ENCODE data around the gene HCN2.
"Not testable (repeated sequence)": the region's sequence is repeated elsewhere in the genome, so short reads cannot be mapped to it uniquely, and the experiment has no call there.

The HCN2 gene

DNA sequence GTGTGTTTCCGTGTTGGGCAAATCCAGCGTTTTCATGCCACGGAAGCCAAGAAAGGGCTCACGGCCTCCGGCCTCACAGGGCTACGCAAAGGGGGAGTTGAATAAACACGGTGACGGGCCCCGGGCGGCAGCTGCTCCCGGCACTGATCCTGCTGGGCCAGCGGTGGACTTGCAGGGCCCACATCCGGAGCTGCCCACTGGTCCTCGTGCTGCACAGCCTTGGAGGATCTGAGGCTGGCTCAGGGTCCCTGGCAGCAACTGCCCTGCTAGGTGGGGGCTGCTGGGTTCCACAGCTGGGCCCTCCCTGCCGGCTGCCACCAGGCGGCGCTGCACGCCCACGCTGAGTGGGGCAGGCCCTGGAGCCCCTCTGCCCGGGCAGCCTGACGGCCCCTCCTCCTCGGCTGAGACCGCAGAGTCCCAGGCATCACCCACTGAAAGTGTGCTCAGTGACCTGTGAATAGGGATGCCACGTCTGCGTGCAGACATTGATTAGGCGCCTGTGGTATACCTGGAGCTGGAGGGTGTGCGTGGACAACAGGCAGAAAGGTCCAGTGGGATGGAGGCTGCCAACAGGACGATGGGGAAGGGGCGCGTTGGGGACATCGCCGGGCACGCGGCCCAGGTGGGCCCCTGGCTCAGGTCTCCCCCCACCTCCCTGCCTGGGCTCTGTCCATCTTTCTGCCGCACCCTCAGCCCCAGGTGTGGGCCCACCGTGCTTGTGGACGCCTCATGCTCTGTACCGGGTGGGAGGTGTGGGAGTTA is 5.3 kb upstream of the HCN2 start:
- Histone ChIP-seq H3K36me3 (ENCODE audit: low read length) (no peaks in the 10 kb centered on the region), H3K9me3 (ENCODE audit: insufficient read depth, low read length) (no peaks in the 10 kb centered on the region), H3K9ac (ENCODE audit: low read length) (no peak overlapping the region), H3K4me3 (ENCODE audit: insufficient read depth, low read length, poor library complexity, severe bottlenecking) (no peak overlapping the region), H3K4me2 (ENCODE audit: low read depth, low read length, poor library complexity, severe bottlenecking) (no peak overlapping the region), H3K79me2 (ENCODE audit: insufficient read depth, low read length) (peaks cover 1% of the 10 kb centered on the region; the same call in 1 of the 2 replicates), H4K20me1 (ENCODE audit: low read depth, low read length) (no peaks in the 10 kb centered on the region; the same call in 1 of the 2 replicates), H2AFZ (ENCODE audit: low read depth, low read length, severe bottlenecking) (no peak overlapping the region), H3K27me3 (ENCODE audit: low read length) (no peaks in the 10 kb centered on the region), H3K9me2 (replicated peaks; ENCODE audit: insufficient read depth, low read length) (no peaks in the 10 kb centered on the region), H3K27ac (ENCODE audit: low read depth, low read length) (no peak overlapping the region), H3F3A (ENCODE audit: insufficient read depth) (no peaks in the 10 kb centered on the region)
- TF ChIP-seq CTCF (IDR thresholded peaks at IDR 0.05; ENCODE audit: insufficient read depth, low read length, poor library complexity, severe bottlenecking) (peak; percentile 85), EZH2phosphoT487 (conservative IDR thresholded peaks at IDR 0.05; ENCODE audit: low read length) (no peak)

DNA sequence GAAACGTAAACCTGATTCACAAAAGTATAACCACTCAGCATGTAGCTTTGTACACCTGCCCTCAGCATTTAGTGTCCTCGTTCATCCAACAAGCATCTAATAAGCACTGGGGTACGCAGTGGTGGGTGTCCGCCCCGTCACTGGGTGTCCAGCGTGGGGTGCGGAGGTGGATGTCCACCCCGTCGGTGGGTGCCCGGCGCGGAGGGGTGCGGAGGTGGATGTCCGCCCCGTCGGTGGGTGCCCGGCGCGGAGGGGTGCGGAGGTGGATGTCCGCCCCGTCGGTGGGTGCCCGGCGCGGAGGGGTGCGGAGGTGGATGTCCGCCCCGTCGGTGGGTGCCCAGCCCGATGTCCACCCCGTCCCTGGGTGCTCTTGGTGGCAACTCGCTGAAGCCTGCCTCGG is 4.5 kb upstream of the HCN2 start:
- H4K20me1 ChIP-seq (ENCODE audit: low read depth, low read length); H3K9me3 ChIP-seq (ENCODE audit: insufficient read depth, low read length); H2AFZ ChIP-seq (ENCODE audit: low read depth, low read length, severe bottlenecking); H3K9ac ChIP-seq (ENCODE audit: low read length); H3F3A ChIP-seq (ENCODE audit: insufficient read depth); H3K27ac ChIP-seq (ENCODE audit: low read depth, low read length); H3K4me2 ChIP-seq (ENCODE audit: low read depth, low read length, poor library complexity, severe bottlenecking); H3K36me3 ChIP-seq (ENCODE audit: low read length); H3K9me2 ChIP-seq (replicated peaks; ENCODE audit: insufficient read depth, low read length); H3K4me3 ChIP-seq (ENCODE audit: insufficient read depth, low read length, poor library complexity, severe bottlenecking); H3K79me2 ChIP-seq (ENCODE audit: insufficient read depth, low read length); H3K27me3 ChIP-seq (ENCODE audit: low read length): not testable (repeated sequence)

DNA sequence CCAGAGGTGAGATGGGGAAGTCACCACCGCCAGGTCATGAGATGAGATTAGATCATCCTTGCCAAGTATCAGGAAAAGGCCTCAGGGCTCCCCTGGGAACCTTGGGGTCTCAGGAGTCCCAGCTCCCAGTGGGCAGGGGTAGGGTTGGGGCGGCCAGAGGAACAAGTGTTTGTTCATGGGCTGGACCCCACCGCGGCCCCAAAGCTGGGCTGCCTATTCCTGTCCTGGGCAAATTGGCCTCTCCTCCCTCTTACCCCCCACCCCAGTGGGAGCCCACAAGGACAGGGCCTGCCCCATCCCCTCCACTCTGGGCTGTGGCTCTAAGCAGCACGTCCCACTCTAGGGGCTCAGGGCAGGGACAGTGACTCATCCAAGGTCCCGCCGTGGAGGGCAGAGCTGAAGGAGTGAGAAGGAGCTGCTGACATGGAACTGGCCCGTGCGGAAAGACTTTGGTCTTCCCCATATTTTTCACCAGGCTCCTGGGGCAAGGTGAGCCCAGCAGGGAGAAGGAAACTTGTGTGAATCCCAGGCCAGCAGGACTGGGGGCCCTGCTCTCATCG is 4.0 kb upstream of the HCN2 start:
- TF ChIP-seq CTCF (IDR thresholded peaks at IDR 0.05; ENCODE audit: insufficient read depth, low read length, poor library complexity, severe bottlenecking) (no peak), EZH2phosphoT487 (conservative IDR thresholded peaks at IDR 0.05; ENCODE audit: low read length) (no peak)
- Histone ChIP-seq H3K9ac (ENCODE audit: low read length) (no peak overlapping the region), H3K9me3 (ENCODE audit: insufficient read depth, low read length) (no peaks in the 10 kb centered on the region), H3K9me2 (replicated peaks; ENCODE audit: insufficient read depth, low read length) (no peaks in the 10 kb centered on the region), H3K27ac (ENCODE audit: low read depth, low read length) (no peak overlapping the region), H3K27me3 (ENCODE audit: low read length) (no peaks in the 10 kb centered on the region), H3K79me2 (ENCODE audit: insufficient read depth, low read length) (no peaks in the 10 kb centered on the region), H3K4me3 (ENCODE audit: insufficient read depth, low read length, poor library complexity, severe bottlenecking) (no peak overlapping the region), H3K4me2 (ENCODE audit: low read depth, low read length, poor library complexity, severe bottlenecking) (no peak overlapping the region), H2AFZ (ENCODE audit: low read depth, low read length, severe bottlenecking) (no peak overlapping the region), H4K20me1 (ENCODE audit: low read depth, low read length) (no peaks in the 10 kb centered on the region; the same call in 1 of the 2 replicates), H3K36me3 (ENCODE audit: low read length) (no peaks in the 10 kb centered on the region), H3F3A (ENCODE audit: insufficient read depth) (no peaks in the 10 kb centered on the region)

GRCh38 chr19:588093-588740 is 1.5 kb upstream of the HCN2 start:
- H3K9me2 ChIP-seq (replicated peaks; ENCODE audit: insufficient read depth, low read length), result no peaks in the 10 kb centered on the region
- no peak overlapping the region for H3K4me2 ChIP-seq (ENCODE audit: low read depth, low read length, poor library complexity, severe bottlenecking)
- no peaks in the 10 kb centered on the region for H3K79me2 ChIP-seq (ENCODE audit: insufficient read depth, low read length)
- H3K36me3 ChIP-seq (ENCODE audit: low read length), result no peaks in the 10 kb centered on the region
- no peak overlapping the region for H3K4me3 ChIP-seq (ENCODE audit: insufficient read depth, low read length, poor library complexity, severe bottlenecking)
- TF ChIP-seq CTCF (IDR thresholded peaks at IDR 0.05; ENCODE audit: insufficient read depth, low read length, poor library complexity, severe bottlenecking) (no peak), EZH2phosphoT487 (conservative IDR thresholded peaks at IDR 0.05; ENCODE audit: low read length) (no peak)
- no peak overlapping the region for H2AFZ ChIP-seq (ENCODE audit: low read depth, low read length, severe bottlenecking)
- H4K20me1 ChIP-seq (ENCODE audit: low read depth, low read length), result no peaks in the 10 kb centered on the region; the same call in 1 of the 2 replicates
- no peaks in the 10 kb centered on the region for H3K9me3 ChIP-seq (ENCODE audit: insufficient read depth, low read length)
- no peaks in the 10 kb centered on the region for H3K27me3 ChIP-seq (ENCODE audit: low read length)
- H3K9ac ChIP-seq (ENCODE audit: low read length), result no peak overlapping the region
- no peaks in the 10 kb centered on the region for H3F3A ChIP-seq (ENCODE audit: insufficient read depth)
- no peak overlapping the region for H3K27ac ChIP-seq (ENCODE audit: low read depth, low read length)
